SK-N-MC (cell line): ENCODE measurements around the gene FAM200C.

Source experiments
- DNase-seq: peaks from one replicate; pipeline ENCODE4 v3.0.0-alpha.2; 2011; ENCODE audit warnings: low read depth, low spot score
- H3K27ac ChIP-seq: fragments of 200-600 bp; sonication (generic); 2 replicates; pipeline ENCODE4 v1.5.1; 2016; ENCODE audit warnings: mixed run types
- H3K36me3 ChIP-seq: fragments of 200-600 bp; sonication (generic); 2 replicates; pipeline ENCODE4 v1.6.1; 2017; ENCODE audit warnings: antibody characterized with exemption, low read length, mixed read lengths; ENCODE audit not compliant: insufficient read depth
- H3K4me3 ChIP-seq: fragments of 200-600 bp; sonication (generic); 2 replicates; pipeline ENCODE4 v1.5.1; 2016
- H3K9ac ChIP-seq: fragments of 200-600 bp; sonication (generic); 2 replicates; pipeline ENCODE4 v1.8.0; 2017; ENCODE audit warnings: mixed run types, mixed read lengths; ENCODE audit not compliant: insufficient read length
- H3K9me3 ChIP-seq: fragments of 200-600 bp; sonication (generic); 2 replicates; pipeline ENCODE4 v1.6.1; 2017; ENCODE audit warnings: low read depth, mild to moderate bottlenecking, antibody characterized with exemption, low read length, moderate library complexity, mixed read lengths
- EZH2 ChIP-seq: fragments of 200-600 bp; sonication (generic); IDR thresholded peaks from one replicate; pipeline ENCODE4 v1.6.1; 2017; ENCODE audit warnings: antibody characterized with exemption
- FOXP2 ChIP-seq: optimal IDR thresholded peaks from 2 replicates; pipeline ENCODE3; 2011; ENCODE audit warnings: mild to moderate bottlenecking, moderate library complexity; ENCODE audit not compliant: insufficient read depth; ENCODE audit errors: extremely low read length, control extremely low read depth
- POLR2AphosphoS5 ChIP-seq: IDR thresholded peaks from 2 replicates; pipeline ENCODE4 v1.6.1; 2012; ENCODE audit warnings: mild to moderate bottlenecking, low read depth, low read length, borderline replicate concordance

Gene FAM200C

DNA sequence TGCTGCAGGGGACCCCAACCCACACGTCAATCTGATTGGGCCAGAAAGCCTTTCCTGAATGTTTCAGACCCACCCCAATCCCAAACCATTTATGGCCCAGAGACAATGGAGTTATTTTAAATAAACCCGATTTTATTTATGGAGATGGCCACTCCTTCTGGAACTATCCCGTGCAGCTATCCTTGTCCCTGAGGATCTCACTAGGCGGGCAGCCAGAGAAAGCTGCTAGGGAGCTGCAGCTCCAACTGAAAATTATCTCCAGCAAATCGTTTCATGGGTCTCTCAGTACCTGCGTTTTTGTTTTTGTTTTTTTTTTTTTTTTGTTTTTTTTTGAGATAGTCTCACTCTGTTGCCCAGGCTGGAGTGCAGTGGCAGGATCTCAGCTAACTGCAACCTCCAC, 52.4 kb downstream of the FAM200C start:
- H3K9me3 ChIP-seq = no peaks in the 10 kb centered on the region
- no peaks in the 10 kb centered on the region for H3K36me3 ChIP-seq
- DNase-seq = no peak
- no peak overlapping the region for H3K27ac ChIP-seq
- TF ChIP-seq FOXP2 (no peak), POLR2AphosphoS5 (no peak), EZH2 (no peak)
- no peak overlapping the region for H3K4me3 ChIP-seq
- H3K9ac ChIP-seq = no peak overlapping the region
